ENCODE data around the gene BRAT1. TPM values are rescaled to one million over a fixed set of nuclear protein-coding genes. Genes with fewer than 3 reads are reported as not detected.
A peak's percentile ranks its signal among the peaks of the same experiment; 100 is the strongest.

The BRAT1 gene
- total RNA-seq, 1 experiment from 2014 or later = 50.0 TPM

DNA sequence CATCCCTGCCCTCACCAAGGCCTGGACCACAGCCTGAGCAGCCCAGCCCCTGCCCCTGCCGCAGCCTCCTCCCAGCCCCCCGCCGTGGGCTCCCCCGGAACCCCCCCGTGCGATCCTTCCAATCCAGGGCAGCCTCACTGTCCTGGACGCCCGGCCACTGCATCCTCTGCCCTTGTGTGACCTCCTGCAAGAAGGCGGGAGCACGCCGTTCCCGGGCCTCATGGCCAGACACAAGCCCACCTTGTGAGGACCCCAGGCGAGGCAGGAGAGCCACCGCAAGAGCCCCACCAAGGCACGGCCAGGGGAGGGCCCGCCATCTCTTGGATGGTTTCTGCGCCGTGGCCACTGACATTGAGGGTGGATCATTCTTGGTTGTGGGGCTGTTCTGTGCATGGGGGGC is 43.6 kb downstream of the BRAT1 start:
- CTCF ChIA-PET = interaction anchor here (1.3 kb wide), 1 partner anchor 11 kb away, joined by 3 read pairs; no protein-coding TSS in a partner anchor
- no peak for DNase-seq (ENCODE audit: low spot score)
- H3K27me3 Mint-ChIP-seq (ENCODE audit: low read depth) = no peaks in the 10 kb centered on the region

GRCh38 chr7:2510909-2511768 is 44.2 kb downstream of the BRAT1 start:
- TF ChIP-seq NR1H2 (CRISPR knock-in tag; IDR thresholded peaks at IDR 0.05) (no peak), ZBTB43 (CRISPR knock-in tag; IDR thresholded peaks at IDR 0.05) (no peak), SP1 (CRISPR knock-in tag; conservative IDR thresholded peaks at IDR 0.05) (no peak), ZNF219 (CRISPR knock-in tag; IDR thresholded peaks at IDR 0.05; ENCODE audit: borderline replicate concordance) (no peak), MYBL2 (CRISPR knock-in tag; IDR thresholded peaks at IDR 0.05) (no peak), CREM (CRISPR knock-in tag; IDR thresholded peaks at IDR 0.05) (no peak)
- TF ChIP-seq, protein P1, sequence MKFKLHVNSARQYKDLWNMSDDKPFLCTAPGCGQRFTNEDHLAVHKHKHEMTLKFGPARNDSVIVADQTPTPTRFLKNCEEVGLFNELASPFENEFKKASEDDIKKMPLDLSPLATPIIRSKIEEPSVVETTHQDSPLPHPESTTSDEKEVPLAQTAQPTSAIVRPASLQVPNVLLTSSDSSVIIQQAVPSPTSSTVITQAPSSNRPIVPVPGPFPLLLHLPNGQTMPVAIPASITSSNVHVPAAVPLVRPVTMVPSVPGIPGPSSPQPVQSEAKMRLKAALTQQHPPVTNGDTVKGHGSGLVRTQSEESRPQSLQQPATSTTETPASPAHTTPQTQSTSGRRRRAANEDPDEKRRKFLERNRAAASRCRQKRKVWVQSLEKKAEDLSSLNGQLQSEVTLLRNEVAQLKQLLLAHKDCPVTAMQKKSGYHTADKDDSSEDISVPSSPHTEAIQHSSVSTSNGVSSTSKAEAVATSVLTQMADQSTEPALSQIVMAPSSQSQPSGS (CRISPR knock-in tag; IDR thresholded peaks at IDR 0.05; ENCODE audit: borderline replicate concordance, low read depth) = no peak
- Mint-ChIP-seq H3K27ac (no peak overlapping the region), H3K27me3 (ENCODE audit: low read depth) (no peaks in the 10 kb centered on the region), H3K36me3 (no peaks in the 10 kb centered on the region), H3K4me3 (no peak overlapping the region), H3K4me1 (peaks cover 5% of the 10 kb centered on the region), H3K9me3 (no peaks in the 10 kb centered on the region)
- CTCF ChIA-PET = interaction anchor here (0.8 to 1.3 kb wide), 2 partner anchors 10 to 86 kb away, joined by 3 to 4 read pairs; no protein-coding TSS in a partner anchor
- POLR2A ChIA-PET = interaction anchor here (0.8 kb wide), 1 partner anchor 14 kb away, joined by 3 read pairs; no protein-coding TSS in a partner anchor
- DNase-seq (ENCODE audit: low spot score) (no peak), ATAC-seq (peak; percentile 17; the same call in 1 of the 2 replicates)

More for the DNA sequence above, 43.6 kb downstream of the BRAT1 start:
- no peak for ATAC-seq
- Mint-ChIP-seq H3K27ac (no peak overlapping the region), H3K4me3 (no peak overlapping the region), H3K36me3 (no peaks in the 10 kb centered on the region), H3K9me3 (no peaks in the 10 kb centered on the region), H3K4me1 (peaks cover 8% of the 10 kb centered on the region)
- TF ChIP-seq SMAD4 (CRISPR knock-in tag; IDR thresholded peaks at IDR 0.05) (no peak), NR1H2 (CRISPR knock-in tag; IDR thresholded peaks at IDR 0.05) (no peak), SMAD3 (CRISPR knock-in tag; IDR thresholded peaks at IDR 0.05; ENCODE audit: borderline replicate concordance) (no peak), TEAD1 (CRISPR knock-in tag; IDR thresholded peaks at IDR 0.05) (no peak), ZNF281 (CRISPR knock-in tag; IDR thresholded peaks at IDR 0.05) (no peak), ELF4 (CRISPR knock-in tag; IDR thresholded peaks at IDR 0.05; ENCODE audit: low read depth) (no peak), ZNF512 (CRISPR knock-in tag; IDR thresholded peaks at IDR 0.05; ENCODE audit: borderline replicate concordance) (no peak), JAZF1 (CRISPR knock-in tag; IDR thresholded peaks at IDR 0.05) (no peak), FOXJ3 (CRISPR knock-in tag; IDR thresholded peaks at IDR 0.05; ENCODE audit: borderline replicate concordance) (no peak), GTF2I (CRISPR knock-in tag; conservative IDR thresholded peaks at IDR 0.05) (no peak)
- TF ChIP-seq, protein P2, sequence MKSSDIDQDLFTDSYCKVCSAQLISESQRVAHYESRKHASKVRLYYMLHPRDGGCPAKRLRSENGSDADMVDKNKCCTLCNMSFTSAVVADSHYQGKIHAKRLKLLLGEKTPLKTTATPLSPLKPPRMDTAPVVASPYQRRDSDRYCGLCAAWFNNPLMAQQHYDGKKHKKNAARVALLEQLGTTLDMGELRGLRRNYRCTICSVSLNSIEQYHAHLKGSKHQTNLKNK (CRISPR knock-in tag; IDR thresholded peaks at IDR 0.05) = no peak
- TF ChIP-seq, protein P3, sequence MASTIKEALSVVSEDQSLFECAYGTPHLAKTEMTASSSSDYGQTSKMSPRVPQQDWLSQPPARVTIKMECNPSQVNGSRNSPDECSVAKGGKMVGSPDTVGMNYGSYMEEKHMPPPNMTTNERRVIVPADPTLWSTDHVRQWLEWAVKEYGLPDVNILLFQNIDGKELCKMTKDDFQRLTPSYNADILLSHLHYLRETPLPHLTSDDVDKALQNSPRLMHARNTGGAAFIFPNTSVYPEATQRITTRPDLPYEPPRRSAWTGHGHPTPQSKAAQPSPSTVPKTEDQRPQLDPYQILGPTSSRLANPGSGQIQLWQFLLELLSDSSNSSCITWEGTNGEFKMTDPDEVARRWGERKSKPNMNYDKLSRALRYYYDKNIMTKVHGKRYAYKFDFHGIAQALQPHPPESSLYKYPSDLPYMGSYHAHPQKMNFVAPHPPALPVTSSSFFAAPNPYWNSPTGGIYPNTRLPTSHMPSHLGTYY (CRISPR knock-in tag; IDR thresholded peaks at IDR 0.05) = no peak
- POLR2A ChIA-PET = no interaction called here

All from WTC11 (cell line).